BJ (cell line): ENCODE data around the gene ASL. TPM values are rescaled to one million over a fixed set of nuclear protein-coding genes. Genes with fewer than 3 reads are reported as not detected.

ENCODE experiments used
- CTCF ChIA-PET: fragments of 350-600 bp; formaldehyde crosslinking; extraction: SDS; loops from one replicate; lab custom pipeline; 2021; ENCODE audit warnings: antibody characterized with exemption, inconsistent platforms; lab: Yijun Ruan, JAX
- POLR2A ChIA-PET: fragments of 300-600 bp; sonication (Branson Sonifier 250); formaldehyde crosslinking; extraction: SDS; loops from one replicate; lab custom pipeline; 2021; ENCODE audit warnings: antibody characterized with exemption; lab: Charles Lee
- DNase-seq: peaks from one replicate; pipeline ENCODE4 v3.0.0-alpha.2; 2011; ENCODE audit warnings: low read depth
- H3K27me3 ChIP-seq: 2 replicates; pipeline ENCODE4 v1.6.0; 2011; ENCODE audit warnings: low read length; ENCODE audit not compliant: control insufficient read depth, insufficient read depth
- H3K36me3 ChIP-seq: 2 replicates; pipeline ENCODE4 v1.5.1; 2011; ENCODE audit warnings: low read length; ENCODE audit not compliant: control insufficient read depth, insufficient read depth
- H3K4me3 ChIP-seq: 2 replicates; pipeline ENCODE4 v1.5.1; 2011; ENCODE audit warnings: low read depth, mild to moderate bottlenecking, control low read depth, low read length
- polyA plus RNA-seq: library from polyadenylated mRNA; depleted of rRNA; stranded (reverse); fragments of >200 nt; gene quantifications from 2 replicates; pipeline ENCODE4 v1.2.3, GENCODE V29; 2011
- TF ChIP-seq, protein P1 (sequence below): IDR thresholded peaks from 2 replicates; pipeline ENCODE4 v1.5.1; 2011; ENCODE audit warnings: low read depth, mild to moderate bottlenecking, control low read depth, inconsistent platforms, low read length, moderate library complexity; ENCODE audit not compliant: insufficient read depth

ASL gene
- polyA plus RNA-seq, 1 experiment: 57.2 TPM

DNA sequence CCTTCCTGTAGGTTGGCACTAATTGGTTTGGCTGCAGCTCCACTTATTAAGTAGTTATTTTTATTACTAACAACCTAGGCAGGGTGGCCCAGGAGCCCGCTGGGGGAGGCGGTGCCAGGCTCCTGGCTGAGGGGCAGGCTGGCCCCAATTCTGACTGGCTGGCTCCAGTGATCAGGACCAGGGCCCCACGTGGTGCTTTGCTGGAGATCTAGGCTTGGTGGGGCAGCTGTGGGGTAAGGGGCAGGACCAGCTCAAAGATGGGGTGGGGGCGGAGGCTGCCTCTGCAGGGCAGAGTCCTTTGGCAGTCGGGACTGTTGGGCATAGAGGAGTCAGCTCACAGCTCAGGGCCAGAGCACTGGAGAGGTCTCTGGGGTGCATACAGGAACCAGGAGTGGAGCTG lies 2.4 kb downstream of the ASL start:
- H3K27me3 ChIP-seq: no peaks in the 10 kb centered on the region
- DNase-seq: no peak
- POLR2A ChIA-PET: no interaction called here
- no peak overlapping the region for H3K4me3 ChIP-seq
- H3K36me3 ChIP-seq: peaks cover 4% of the 10 kb centered on the region
- CTCF ChIA-PET: interaction anchor here (1.1 kb wide), 1 partner anchor 16 kb away, joined by 3 read pairs; no protein-coding TSS in a partner anchor
- TF ChIP-seq, protein P1, sequence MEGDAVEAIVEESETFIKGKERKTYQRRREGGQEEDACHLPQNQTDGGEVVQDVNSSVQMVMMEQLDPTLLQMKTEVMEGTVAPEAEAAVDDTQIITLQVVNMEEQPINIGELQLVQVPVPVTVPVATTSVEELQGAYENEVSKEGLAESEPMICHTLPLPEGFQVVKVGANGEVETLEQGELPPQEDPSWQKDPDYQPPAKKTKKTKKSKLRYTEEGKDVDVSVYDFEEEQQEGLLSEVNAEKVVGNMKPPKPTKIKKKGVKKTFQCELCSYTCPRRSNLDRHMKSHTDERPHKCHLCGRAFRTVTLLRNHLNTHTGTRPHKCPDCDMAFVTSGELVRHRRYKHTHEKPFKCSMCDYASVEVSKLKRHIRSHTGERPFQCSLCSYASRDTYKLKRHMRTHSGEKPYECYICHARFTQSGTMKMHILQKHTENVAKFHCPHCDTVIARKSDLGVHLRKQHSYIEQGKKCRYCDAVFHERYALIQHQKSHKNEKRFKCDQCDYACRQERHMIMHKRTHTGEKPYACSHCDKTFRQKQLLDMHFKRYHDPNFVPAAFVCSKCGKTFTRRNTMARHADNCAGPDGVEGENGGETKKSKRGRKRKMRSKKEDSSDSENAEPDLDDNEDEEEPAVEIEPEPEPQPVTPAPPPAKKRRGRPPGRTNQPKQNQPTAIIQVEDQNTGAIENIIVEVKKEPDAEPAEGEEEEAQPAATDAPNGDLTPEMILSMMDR: no peak

DNA sequence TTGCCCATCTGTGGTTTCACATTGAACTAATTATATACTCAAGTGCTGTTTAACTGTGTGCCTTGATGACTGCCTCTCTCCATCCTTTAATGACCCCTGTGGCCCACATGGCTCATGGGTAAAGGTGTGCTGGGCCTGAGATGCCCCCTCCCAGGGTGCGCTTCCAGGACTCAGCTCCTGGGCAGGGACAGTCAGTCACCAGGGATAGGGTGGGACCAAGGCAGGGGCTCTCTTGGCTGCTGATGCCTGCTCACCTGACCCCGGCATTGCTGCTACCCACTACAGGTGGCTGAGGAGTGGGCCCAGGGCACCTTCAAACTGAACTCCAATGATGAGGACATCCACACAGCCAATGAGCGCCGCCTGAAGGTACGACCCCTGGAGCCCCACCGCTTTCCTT lies 6.5 kb downstream of the ASL start:
- H3K4me3 ChIP-seq: no peak overlapping the region
- no peak for DNase-seq
- H3K27me3 ChIP-seq: no peaks in the 10 kb centered on the region
- ChIA-PET POLR2A (no interaction called here), CTCF (no interaction called here)
- TF ChIP-seq, protein P1: no peak
- peaks cover 9% of the 10 kb centered on the region for H3K36me3 ChIP-seq

DNA sequence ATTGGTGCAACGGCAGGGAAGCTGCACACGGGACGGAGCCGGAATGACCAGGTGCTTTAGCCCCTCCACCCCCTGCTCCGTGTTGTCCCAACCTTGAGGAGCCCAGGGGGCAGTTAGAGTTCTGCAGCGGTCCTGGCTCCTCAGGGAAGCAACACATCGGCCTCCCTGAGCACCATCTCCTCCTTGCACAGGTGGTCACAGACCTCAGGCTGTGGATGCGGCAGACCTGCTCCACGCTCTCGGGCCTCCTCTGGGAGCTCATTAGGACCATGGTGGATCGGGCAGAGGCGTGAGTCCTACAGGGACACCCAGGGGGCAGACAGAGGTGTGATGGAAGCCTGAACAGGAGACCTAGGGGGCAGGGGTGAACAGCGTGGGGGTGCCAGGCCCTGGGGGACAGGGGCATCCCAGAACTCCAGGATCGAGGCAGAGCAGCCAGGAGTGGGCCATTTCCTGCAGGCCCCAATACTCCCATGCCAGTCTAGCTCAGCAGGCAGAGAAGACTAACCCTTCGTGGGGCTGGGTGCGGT lies 7.3 kb downstream of the ASL start:
- no peak for DNase-seq
- Histone ChIP-seq H3K4me3 (no peak overlapping the region), H3K27me3 (no peaks in the 10 kb centered on the region), H3K36me3 (peaks cover 9% of the 10 kb centered on the region)
- ChIA-PET POLR2A (no interaction called here), CTCF (interaction anchor here (1.3 kb wide), 1 partner anchor 52 kb away, joined by 4 read pairs; no protein-coding TSS in a partner anchor)
- TF ChIP-seq, protein P1: no peak

DNA sequence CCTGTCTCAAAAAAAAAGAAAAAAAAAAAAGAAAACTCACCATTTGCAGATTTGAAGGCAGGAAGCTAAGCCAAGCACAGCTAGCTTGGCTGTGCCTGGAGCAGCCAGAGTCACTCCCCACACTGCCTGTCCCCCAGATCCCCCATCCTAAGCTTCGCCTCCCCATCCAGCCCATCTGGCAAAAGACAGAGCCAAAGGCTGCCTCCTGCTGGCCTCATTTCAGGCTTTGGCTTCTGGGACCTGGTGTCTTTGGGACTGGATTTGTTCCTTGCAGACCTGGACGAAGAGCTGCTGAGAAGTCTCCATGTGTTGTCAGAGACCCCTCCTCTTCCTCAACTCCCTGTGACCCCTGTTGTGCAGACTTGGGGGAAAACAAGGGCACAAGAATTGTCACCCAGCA lies 8.1 kb downstream of the ASL start:
- POLR2A ChIA-PET: no interaction called here
- TF ChIP-seq, protein P1: no peak
- no peak overlapping the region for H3K4me3 ChIP-seq
- no peaks in the 10 kb centered on the region for H3K27me3 ChIP-seq
- CTCF ChIA-PET: interaction anchor here (1.3 kb wide), 1 partner anchor 53 kb away, joined by 4 read pairs; no protein-coding TSS in a partner anchor
- peaks cover 9% of the 10 kb centered on the region for H3K36me3 ChIP-seq
- no peak for DNase-seq

DNA sequence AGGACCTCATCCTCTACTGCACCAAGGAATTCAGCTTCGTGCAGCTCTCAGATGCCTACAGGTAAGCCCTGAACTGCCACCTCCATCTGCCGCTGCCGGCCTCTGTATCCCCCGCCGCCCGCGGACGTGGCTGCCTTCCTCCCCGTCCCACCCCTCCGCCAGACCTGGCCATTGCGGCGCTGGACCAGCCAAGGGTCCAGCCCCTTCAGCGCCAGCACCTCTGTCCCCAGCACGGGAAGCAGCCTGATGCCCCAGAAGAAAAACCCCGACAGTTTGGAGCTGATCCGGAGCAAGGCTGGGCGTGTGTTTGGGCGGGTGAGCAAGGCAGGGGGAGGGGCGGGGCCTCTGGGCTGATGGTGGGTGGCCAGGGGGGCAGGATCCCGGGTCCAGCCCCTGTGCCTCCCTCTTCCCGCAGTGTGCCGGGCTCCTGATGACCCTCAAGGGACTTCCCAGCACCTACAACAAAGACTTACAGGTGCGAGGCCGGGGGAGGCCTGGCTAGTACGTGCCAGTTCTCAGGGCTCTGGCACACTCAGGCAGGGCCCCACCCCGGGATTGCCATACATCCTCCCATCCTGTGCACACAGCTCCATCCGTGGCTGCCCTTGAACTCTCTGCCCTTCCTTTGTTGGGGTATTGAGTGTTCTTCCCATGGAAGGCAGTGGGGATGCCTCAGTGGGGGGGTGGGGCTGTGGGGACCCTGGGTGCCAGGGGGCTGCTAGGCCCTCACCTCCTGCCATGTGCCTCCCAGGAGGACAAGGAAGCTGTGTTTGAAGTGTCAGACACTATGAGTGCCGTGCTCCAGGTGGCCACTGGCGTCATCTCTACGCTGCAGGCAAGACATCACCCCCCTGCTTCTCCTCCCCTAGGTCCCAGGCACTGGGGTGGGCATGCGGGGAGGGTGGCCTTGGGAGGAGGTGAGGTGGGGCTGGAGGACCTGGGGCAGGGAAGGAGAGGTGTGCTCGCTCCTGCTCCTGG lies 13.5 kb downstream of the ASL start:
- Histone ChIP-seq H3K4me3 (no peak overlapping the region), H3K36me3 (peaks cover 8% of the 10 kb centered on the region), H3K27me3 (no peaks in the 10 kb centered on the region)
- POLR2A ChIA-PET: no interaction called here
- TF ChIP-seq, protein P1: no peak
- no peak for DNase-seq
- CTCF ChIA-PET: interaction anchor here (0.8 kb wide), 1 partner anchor 13 kb away, joined by 3 read pairs; no protein-coding TSS in a partner anchor
